HL-60 (cell line): ENCODE data around the gene TMEM74B.
"Not testable (repeated sequence)": the region's sequence is repeated elsewhere in the genome, so short reads cannot be mapped to it uniquely, and the experiment has no call there.

Experiments
- DNase-seq, 2 experiments: peaks; one replicate each; pipeline ENCODE4 v3.0.0-alpha.2; 2010 to 2020; ENCODE audit warnings: low read depth in 1 of 2, low spot score in 1 of 2
- H3K27ac ChIP-seq: fragments of 250-450 bp; sonication (Bioruptor Pico); replicated peaks from 2 replicates; pipeline ENCODE4 v1.5.1; 2020; ENCODE audit warnings: mild to moderate bottlenecking, moderate library complexity
- H3K27me3 ChIP-seq: fragments of 250-450 bp; sonication (Bioruptor Pico); 2 replicates; pipeline ENCODE4 v1.5.1; 2021; ENCODE audit warnings: mild to moderate bottlenecking, moderate library complexity; ENCODE audit not compliant: insufficient read depth, poor library complexity, severe bottlenecking
- H3K4me3 ChIP-seq: replicated peaks from 2 replicates; pipeline ENCODE4 v1.5.1; 2011; ENCODE audit warnings: mild to moderate bottlenecking, control low read depth, low read length; ENCODE audit not compliant: insufficient read depth
- GABPA ChIP-seq: IDR thresholded peaks from 2 replicates; pipeline ENCODE4 v1.6.1; 2012; ENCODE audit warnings: low read depth
- POLR2AphosphoS5 ChIP-seq: IDR thresholded peaks from 2 replicates; pipeline ENCODE4 v1.6.1; 2012; ENCODE audit warnings: low read depth
- REST ChIP-seq: IDR thresholded peaks from 2 replicates; pipeline ENCODE4 v1.6.1; 2012; ENCODE audit warnings: low read depth; ENCODE audit not compliant: insufficient replicate concordance
- SPI1 ChIP-seq: IDR thresholded peaks from 2 replicates; pipeline ENCODE4 v1.6.1; 2012; ENCODE audit warnings: low read depth, mild to moderate bottlenecking, borderline replicate concordance
- TF ChIP-seq, protein P1 (sequence below): IDR thresholded peaks from one replicate; pipeline ENCODE4 v1.5.1; 2011; ENCODE audit warnings: low read length, control low read depth, inconsistent platforms; ENCODE audit not compliant: insufficient read depth

Gene TMEM74B

DNA sequence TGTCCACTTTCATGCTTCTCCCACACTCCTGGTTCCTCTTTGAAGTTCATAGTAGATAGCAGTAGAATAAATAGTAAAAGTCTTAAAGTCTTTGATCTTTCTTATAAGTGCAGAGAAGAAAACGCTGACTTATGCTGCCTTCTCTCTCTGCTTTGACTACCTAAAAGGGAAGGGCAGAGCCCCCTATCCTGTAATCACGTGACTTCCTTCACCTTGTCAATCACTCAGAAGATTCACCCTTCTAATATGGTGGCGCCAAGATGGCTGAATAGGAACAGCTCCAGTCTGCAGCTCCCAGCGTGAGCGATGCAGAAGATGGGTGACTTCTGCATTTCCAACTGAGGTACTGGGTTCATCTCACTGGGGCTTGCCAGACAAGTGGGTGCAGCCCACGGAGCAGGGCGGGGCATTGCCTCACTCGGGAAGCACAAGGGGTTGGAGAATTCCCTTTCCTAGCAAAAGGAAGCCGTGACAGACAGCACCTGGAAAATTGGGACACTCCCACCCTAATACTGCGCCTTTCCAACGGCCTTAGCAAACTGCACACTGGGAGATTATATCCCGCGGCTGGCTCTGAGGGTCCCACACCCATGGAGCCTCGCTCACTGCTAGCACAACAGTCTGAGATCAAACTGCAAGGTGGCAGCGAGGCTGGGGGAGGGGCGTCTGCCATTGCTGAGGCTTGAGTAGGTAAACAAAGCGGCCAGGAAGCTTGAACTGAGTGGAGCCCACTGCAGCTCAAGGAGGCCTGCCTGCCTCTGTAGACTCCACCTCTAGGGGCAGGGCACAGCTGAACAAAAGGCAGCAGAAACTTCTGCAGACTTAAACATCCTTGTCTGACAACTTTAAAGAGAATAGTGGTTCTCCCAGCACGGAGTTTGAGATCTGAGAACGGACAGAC lies 32.0 kb upstream of the TMEM74B start:
- DNase-seq, H3K27me3 ChIP-seq, H3K4me3 ChIP-seq, H3K27ac ChIP-seq: not testable (repeated sequence)

DNA sequence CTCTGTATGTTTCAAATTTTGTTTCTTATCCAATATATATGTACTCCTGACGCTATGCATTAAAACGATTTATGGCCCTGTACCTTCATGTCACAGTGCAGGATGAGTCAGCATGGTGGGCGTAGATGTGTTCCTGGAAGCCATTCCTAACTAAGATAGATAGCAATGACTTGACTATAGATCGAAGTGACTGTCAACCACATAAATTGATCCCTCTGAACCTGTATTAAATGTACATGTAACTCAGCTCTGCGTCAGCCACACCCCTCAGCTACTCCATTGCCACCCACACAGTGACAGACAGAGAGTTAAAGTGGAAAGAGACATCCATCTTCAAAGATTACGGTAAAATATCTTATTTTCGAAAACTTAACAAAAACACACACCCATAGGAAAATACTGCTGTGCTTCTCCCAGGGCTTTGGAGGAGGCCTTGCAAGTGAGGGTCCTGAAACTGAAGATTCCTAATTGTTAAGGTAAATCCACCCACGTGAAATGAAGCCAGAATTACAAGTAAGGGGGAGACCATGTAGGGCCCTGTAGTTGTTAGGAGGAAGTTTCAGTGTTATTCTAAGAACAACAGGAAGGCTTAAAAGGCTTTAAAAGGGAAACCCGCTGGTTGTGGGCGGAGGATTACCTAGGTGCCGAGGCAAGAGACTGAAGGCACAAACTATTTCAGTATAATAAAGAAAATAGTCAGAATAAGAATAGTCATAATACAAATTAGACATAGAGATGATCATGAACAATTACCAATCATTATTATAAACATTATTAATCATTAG lies 30.8 kb upstream of the TMEM74B start:
- no peak overlapping the region for H3K27ac ChIP-seq
- no peak for DNase-seq
- no peaks in the 10 kb centered on the region for H3K27me3 ChIP-seq
- H3K4me3 ChIP-seq = no peak overlapping the region
- TF ChIP-seq, protein P1, sequence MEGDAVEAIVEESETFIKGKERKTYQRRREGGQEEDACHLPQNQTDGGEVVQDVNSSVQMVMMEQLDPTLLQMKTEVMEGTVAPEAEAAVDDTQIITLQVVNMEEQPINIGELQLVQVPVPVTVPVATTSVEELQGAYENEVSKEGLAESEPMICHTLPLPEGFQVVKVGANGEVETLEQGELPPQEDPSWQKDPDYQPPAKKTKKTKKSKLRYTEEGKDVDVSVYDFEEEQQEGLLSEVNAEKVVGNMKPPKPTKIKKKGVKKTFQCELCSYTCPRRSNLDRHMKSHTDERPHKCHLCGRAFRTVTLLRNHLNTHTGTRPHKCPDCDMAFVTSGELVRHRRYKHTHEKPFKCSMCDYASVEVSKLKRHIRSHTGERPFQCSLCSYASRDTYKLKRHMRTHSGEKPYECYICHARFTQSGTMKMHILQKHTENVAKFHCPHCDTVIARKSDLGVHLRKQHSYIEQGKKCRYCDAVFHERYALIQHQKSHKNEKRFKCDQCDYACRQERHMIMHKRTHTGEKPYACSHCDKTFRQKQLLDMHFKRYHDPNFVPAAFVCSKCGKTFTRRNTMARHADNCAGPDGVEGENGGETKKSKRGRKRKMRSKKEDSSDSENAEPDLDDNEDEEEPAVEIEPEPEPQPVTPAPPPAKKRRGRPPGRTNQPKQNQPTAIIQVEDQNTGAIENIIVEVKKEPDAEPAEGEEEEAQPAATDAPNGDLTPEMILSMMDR = no peak
- no peak for TF ChIP-seq REST
- no peak for TF ChIP-seq POLR2AphosphoS5
- no peak for TF ChIP-seq GABPA
- no peak for TF ChIP-seq SPI1

- H3K4me3 ChIP-seq = no peak overlapping the region
- no peak for DNase-seq
- H3K27ac ChIP-seq = no peak overlapping the region
- TF ChIP-seq GABPA = no peak
- TF ChIP-seq POLR2AphosphoS5 = no peak
- TF ChIP-seq REST = no peak
- TF ChIP-seq SPI1 = no peak
- TF ChIP-seq, protein P1 = no peak
- no peaks in the 10 kb centered on the region for H3K27me3 ChIP-seq
Observed at GRCh38 chr20:1214838-1215261, 30.1 kb upstream of the TMEM74B start.
